GDM1 (cell line): ENCODE results near the gene CERCAM.

Source experiments
- DNase-seq: peaks from one replicate; lab custom pipeline; 2025; lab: John Stamatoyannopoulos, UW

CERCAM gene

GRCh38 chr9:128420651-128421481, at the start of gene CERCAM:
TSS of gene CERCAM (plus strand) at chr9:128420857. CDS start at chr9:128420878, 21 bp downstream.
- peak; percentile 35 for DNase-seq

- DNase-seq: no peak
These were observed 49.0 kb upstream of the CERCAM start for GRCh38 chr9:128371630-128372117.

- DNase-seq: no peak
These were observed 48.4 kb upstream of the CERCAM start for GRCh38 chr9:128372188-128372641.

GRCh38 chr9:128372784-128373183, 47.9 kb upstream of the CERCAM start:
- no peak for DNase-seq

- DNase-seq: no peak
These were observed 46.4 kb upstream of the CERCAM start for GRCh38 chr9:128374221-128374675.

GRCh38 chr9:128375865-128376264, 44.8 kb upstream of the CERCAM start:
- DNase-seq: no peak

GRCh38 chr9:128382261-128382660, 38.4 kb upstream of the CERCAM start:
- DNase-seq: no peak

GRCh38 chr9:128383007-128383753, 37.5 kb upstream of the CERCAM start:
- DNase-seq: no peak

GRCh38 chr9:128383791-128384190, 36.9 kb upstream of the CERCAM start:
- DNase-seq: no peak

GRCh38 chr9:128384801-128385495, 35.7 kb upstream of the CERCAM start:
- DNase-seq: no peak

GRCh38 chr9:128385496-128386460, 34.9 kb upstream of the CERCAM start:
- no peak for DNase-seq

- no peak for DNase-seq
These were observed 32.5 kb upstream of the CERCAM start for GRCh38 chr9:128388150-128388549.

GRCh38 chr9:128389395-128390149, 31.1 kb upstream of the CERCAM start:
- DNase-seq: no peak

GRCh38 chr9:128390150-128390812, 30.4 kb upstream of the CERCAM start:
- no peak for DNase-seq

- no peak for DNase-seq
These were observed 29.6 kb upstream of the CERCAM start for GRCh38 chr9:128390813-128391711.

GRCh38 chr9:128391956-128392301, 28.7 kb upstream of the CERCAM start:
- no peak for DNase-seq

GRCh38 chr9:128392302-128393144, 28.1 kb upstream of the CERCAM start:
- DNase-seq: no peak
